Measurements from ENCODE around the gene KATNAL2. TPM values are rescaled to one million over a fixed set of nuclear protein-coding genes. Genes with fewer than 3 reads are reported as not detected.

The KATNAL2 gene, protein sequence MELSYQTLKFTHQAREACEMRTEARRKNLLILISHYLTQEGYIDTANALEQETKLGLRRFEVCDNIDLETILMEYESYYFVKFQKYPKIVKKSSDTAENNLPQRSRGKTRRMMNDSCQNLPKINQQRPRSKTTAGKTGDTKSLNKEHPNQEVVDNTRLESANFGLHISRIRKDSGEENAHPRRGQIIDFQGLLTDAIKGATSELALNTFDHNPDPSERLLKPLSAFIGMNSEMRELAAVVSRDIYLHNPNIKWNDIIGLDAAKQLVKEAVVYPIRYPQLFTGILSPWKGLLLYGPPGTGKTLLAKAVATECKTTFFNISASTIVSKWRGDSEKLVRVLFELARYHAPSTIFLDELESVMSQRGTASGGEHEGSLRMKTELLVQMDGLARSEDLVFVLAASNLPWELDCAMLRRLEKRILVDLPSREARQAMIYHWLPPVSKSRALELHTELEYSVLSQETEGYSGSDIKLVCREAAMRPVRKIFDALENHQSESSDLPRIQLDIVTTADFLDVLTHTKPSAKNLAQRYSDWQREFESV
- 3.9 and 9.6 TPM in 2 replicates for total RNA-seq (2014; rRNA removed; shearing (Covaris generic))
- 4.1 and 4.6 TPM in 2 replicates for polyA plus RNA-seq (2016; fragmentation: Nextera tagmentation; extraction: Ambion mirVana)

DNA sequence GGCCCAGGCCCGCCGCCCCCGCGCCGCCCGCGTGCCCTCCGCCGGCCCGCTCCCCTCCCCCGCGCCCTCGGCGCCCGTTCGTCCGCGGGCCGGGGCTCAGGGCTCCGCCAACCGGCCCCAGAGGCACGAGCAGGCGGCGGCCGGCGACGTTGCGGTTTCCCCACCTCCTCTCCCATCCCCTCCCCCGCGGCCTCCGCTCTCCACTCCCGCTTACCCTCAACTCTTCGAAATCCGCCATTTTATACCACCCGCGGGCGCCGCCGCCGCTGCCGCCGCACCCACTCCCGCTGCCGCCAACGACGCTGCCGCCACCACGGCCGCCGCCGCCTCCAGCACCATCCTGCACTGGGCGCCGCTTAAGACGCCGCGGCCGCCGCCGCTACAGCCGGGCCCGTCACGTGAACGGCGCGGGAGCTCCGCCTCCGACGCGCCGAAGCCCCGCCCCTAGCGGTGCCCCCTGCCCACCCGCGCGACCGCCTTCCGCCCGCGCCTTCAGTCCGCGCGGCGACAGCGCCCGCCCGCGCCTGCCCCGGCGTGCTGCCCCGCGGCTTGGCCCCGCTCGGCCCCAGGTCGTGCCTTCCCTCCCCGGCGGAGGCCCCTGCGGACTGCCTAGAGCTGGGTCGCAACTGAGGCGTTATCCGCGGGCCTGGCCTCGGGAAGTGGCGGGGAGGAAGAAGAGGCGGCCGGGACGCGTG is at the start of gene KATNAL2, which contains the start of gene PIAS2:
Gene KATNAL2, plus strand, starts transcription at position 495 of the 695 bp plus-strand sequence. CDS start 29,271 bp downstream, outside the sequence.
Gene PIAS2, minus strand, starts transcription at position 400 of the 695 bp plus-strand sequence. Its CDS starts 162 bp downstream, at position 238.
- no peak for TF ChIP-seq EZH2 (IDR thresholded peaks at IDR 0.05; ENCODE audit: insufficient read depth, poor library complexity, severe bottlenecking)
- no peak for TF ChIP-seq EZH2phosphoT487 (IDR thresholded peaks at IDR 0.05; ENCODE audit: insufficient read depth, low read depth)
- Histone ChIP-seq H3F3A (ENCODE audit: insufficient read depth) (peaks cover 9% of the 10 kb centered on the region), H3K36me3 (ENCODE audit: low read depth) (no peaks in the 10 kb centered on the region), H3K9me3 (ENCODE audit: low read depth) (no peaks in the 10 kb centered on the region), H3K27ac (peak within 1 kb of the TSS; percentile 67), H3K4me2 (ENCODE audit: unreplicated experiment) (peak within 1 kb of the TSS; percentile 94), H4K20me1 (ENCODE audit: insufficient read depth) (no peaks in the 10 kb centered on the region; the same call in 1 of the 2 replicates), H3K9me2 (ENCODE audit: insufficient read depth) (no peaks in the 10 kb centered on the region), H3K4me1 (ENCODE audit: insufficient read depth) (0 out of 2 replicates have a peak, but pooled peaks cover 5% of the 10 kb centered on the region), H2AFZ (peak within 1 kb of the TSS; percentile 92), H3K27me3 (replicated peaks; ENCODE audit: insufficient read depth) (no peaks in the 10 kb centered on the region), H3K4me3 (peak within 1 kb of the TSS; percentile 87), H3K79me2 (ENCODE audit: insufficient read depth) (peaks cover 45% of the 10 kb centered on the region), H3K9ac (peak within 1 kb of the TSS; percentile 87)
- in situ Hi-C loops (cut with MboI) = no loop called here
- 1% methylated on average over 35 to 95 of the region's 107 CpGs for WGBS, 2 experiments (ENCODE audit: low coverage in 1 of 2, low lambda C conversion rate in 2 of 2, missing lambda C conversion rate in 2 of 2)
- peak; percentile 89 for DNase-seq

DNA sequence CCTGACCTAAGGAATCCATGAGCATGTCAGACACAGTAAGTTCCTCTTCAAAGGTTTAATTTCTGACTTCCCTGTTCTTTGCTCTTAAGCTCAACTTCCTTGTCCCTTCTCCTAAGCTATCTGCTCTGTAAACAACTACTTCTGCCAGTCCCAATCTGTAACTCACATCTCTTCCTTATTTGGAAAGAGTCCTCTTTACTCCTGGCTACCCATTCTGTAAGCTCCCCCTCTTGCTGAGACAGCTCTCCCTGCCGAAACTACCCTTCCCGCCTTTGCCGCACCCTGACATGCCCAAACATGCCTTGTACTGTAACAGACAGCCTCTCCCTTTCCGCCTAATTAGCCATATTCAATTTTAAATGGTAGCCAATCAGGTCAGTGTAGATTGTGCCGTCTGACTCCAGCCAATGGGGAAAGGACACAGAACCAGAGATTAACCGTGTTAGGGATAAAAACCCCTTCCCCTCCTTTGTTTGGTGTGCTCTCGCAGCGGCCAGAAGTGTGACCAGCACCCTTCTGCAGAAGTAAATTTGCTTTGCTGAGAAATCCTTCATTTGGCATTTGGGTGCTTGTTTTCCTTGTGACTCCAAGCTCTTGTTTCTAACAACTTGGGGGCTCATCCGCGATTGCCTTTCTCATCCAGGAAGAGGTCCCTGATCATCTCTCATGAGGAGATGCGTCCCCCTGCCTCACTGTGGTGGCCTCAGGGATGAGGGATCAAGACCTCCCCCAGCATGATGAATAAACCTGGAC is 49.1 kb upstream of the KATNAL2 start:
- in situ Hi-C loops (cut with MboI) = no loop called here
- Histone ChIP-seq H3K27ac (no peak overlapping the region), H3K9me3 (ENCODE audit: low read depth) (no peaks in the 10 kb centered on the region), H3K79me2 (ENCODE audit: insufficient read depth) (peaks cover 58% of the 10 kb centered on the region), H3K9me2 (ENCODE audit: insufficient read depth) (no peaks in the 10 kb centered on the region), H3K9ac (no peak overlapping the region), H3K4me2 (ENCODE audit: unreplicated experiment) (no peak overlapping the region), H3K4me3 (no peak overlapping the region), H3K4me1 (ENCODE audit: insufficient read depth) (no peaks in the 10 kb centered on the region), H4K20me1 (ENCODE audit: insufficient read depth) (no peaks in the 10 kb centered on the region), H3K27me3 (replicated peaks; ENCODE audit: insufficient read depth) (no peaks in the 10 kb centered on the region), H3F3A (ENCODE audit: insufficient read depth) (no peaks in the 10 kb centered on the region), H3K36me3 (ENCODE audit: low read depth) (no peaks in the 10 kb centered on the region), H2AFZ (no peak overlapping the region)
- WGBS, 2 experiments (ENCODE audit: low coverage in 1 of 2, low lambda C conversion rate in 2 of 2, missing lambda C conversion rate in 2 of 2) = 99% methylated on average over 11 of the region's 11 CpGs
- DNase-seq = no peak
- TF ChIP-seq EZH2phosphoT487 (IDR thresholded peaks at IDR 0.05; ENCODE audit: insufficient read depth, low read depth) (no peak), EZH2 (IDR thresholded peaks at IDR 0.05; ENCODE audit: insufficient read depth, poor library complexity, severe bottlenecking) (no peak)

DNA sequence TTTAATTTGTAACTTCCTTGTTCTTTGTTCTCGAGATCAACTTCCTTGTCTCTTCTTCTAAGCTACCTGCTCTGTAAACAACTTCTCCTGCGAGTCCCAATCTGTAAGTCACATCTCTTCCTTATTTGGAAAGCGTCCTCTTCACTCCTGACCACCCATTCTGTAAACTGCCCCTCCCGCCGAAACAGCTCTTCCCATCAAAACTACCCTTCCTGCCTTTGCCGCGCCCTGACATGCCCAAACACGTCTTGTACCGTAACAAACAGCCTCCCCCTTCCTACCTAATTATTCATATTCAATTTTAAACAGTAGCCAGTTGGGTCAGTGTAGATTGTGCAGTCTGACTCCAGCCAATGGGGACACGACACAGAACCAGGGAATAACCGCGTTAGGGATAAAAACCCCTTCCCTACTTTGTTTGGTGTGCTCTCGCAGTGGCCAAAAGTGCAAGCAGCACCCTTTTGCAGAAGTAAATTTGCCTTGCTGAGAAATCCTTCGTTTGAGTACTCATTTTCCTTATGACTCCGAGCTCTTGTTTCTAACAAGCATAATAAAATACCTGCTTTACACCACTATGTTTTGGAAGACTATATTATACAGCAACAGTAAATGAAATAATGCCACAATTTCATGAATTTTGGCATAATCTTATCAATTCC is 39.9 kb upstream of the KATNAL2 start:
- H3K9me2 ChIP-seq (ENCODE audit: insufficient read depth) = no peaks in the 10 kb centered on the region
- no peak overlapping the region for H3K9ac ChIP-seq
- H3K4me3 ChIP-seq = no peak overlapping the region
- no peaks in the 10 kb centered on the region for H3F3A ChIP-seq (ENCODE audit: insufficient read depth)
- H3K27ac ChIP-seq = no peak overlapping the region
- peaks cover 4% of the 10 kb centered on the region for H4K20me1 ChIP-seq (ENCODE audit: insufficient read depth)
- TF ChIP-seq EZH2phosphoT487 (IDR thresholded peaks at IDR 0.05; ENCODE audit: insufficient read depth, low read depth) (no peak), EZH2 (IDR thresholded peaks at IDR 0.05; ENCODE audit: insufficient read depth, poor library complexity, severe bottlenecking) (no peak)
- DNase-seq = no peak
- 97 to 98% methylated on average over 15 of the region's 15 CpGs for WGBS, 2 experiments (ENCODE audit: low coverage in 1 of 2, low lambda C conversion rate in 2 of 2, missing lambda C conversion rate in 2 of 2)
- no peak overlapping the region for H2AFZ ChIP-seq
- no peaks in the 10 kb centered on the region for H3K27me3 ChIP-seq (replicated peaks; ENCODE audit: insufficient read depth)
- in situ Hi-C loops (cut with MboI) = no loop called here
- H3K9me3 ChIP-seq (ENCODE audit: low read depth) = no peaks in the 10 kb centered on the region
- peaks cover 69% of the 10 kb centered on the region for H3K79me2 ChIP-seq (ENCODE audit: insufficient read depth)
- H3K4me1 ChIP-seq (ENCODE audit: insufficient read depth) = no peaks in the 10 kb centered on the region
- no peak overlapping the region for H3K4me2 ChIP-seq (ENCODE audit: unreplicated experiment)
- H3K36me3 ChIP-seq (ENCODE audit: low read depth) = peaks cover 9% of the 10 kb centered on the region; the same call in 1 of the 2 replicates

All from GM23248 (cell line).